AG09309 (cell line): Measurements from ENCODE around the gene ZFYVE27.
"Not testable (repeated sequence)": the region's sequence is repeated elsewhere in the genome, so short reads cannot be mapped to it uniquely, and the experiment has no call there.

Experiments
- DNase-seq: peaks from one replicate; pipeline ENCODE4 v3.0.0-alpha.2; 2010; ENCODE audit warnings: low read depth
- H3K4me3 ChIP-seq: 2 replicates; pipeline ENCODE4 v1.5.1; 2011; ENCODE audit warnings: mild to moderate bottlenecking, low read depth, low read length, moderate library complexity; ENCODE audit not compliant: control insufficient read depth
- CTCF ChIP-seq: IDR thresholded peaks from 2 replicates; pipeline ENCODE4 v1.5.1; 2011; ENCODE audit warnings: mild to moderate bottlenecking, low read depth, low read length, inconsistent platforms; ENCODE audit not compliant: insufficient read depth, control insufficient read depth; ENCODE audit errors: missing control alignments

The ZFYVE27 gene, protein sequence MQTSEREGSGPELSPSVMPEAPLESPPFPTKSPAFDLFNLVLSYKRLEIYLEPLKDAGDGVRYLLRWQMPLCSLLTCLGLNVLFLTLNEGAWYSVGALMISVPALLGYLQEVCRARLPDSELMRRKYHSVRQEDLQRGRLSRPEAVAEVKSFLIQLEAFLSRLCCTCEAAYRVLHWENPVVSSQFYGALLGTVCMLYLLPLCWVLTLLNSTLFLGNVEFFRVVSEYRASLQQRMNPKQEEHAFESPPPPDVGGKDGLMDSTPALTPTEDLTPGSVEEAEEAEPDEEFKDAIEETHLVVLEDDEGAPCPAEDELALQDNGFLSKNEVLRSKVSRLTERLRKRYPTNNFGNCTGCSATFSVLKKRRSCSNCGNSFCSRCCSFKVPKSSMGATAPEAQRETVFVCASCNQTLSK

GRCh38 chr10:97736902-97737769 lies at the start of gene ZFYVE27:
Gene ZFYVE27, plus strand, starts transcription at chr10:97737128. Its CDS starts 1,350 bp downstream, at chr10:97738478.
- peak; percentile 74 for DNase-seq
- H3K4me3 ChIP-seq, result peak within 1 kb of the TSS; percentile 95
- TF ChIP-seq CTCF, result no peak

- H3K4me3 ChIP-seq, result peak overlapping the region; percentile 12; the same call in 1 of the 2 replicates
- peak; percentile 89 for DNase-seq
- no peak for TF ChIP-seq CTCF
These were observed 48.8 kb upstream of the ZFYVE27 start for GRCh38 chr10:97687785-97688781.

- DNase-seq, result peak; percentile 97
- TF ChIP-seq CTCF, result no peak
- no peak overlapping the region for H3K4me3 ChIP-seq
These were observed 47.3 kb upstream of the ZFYVE27 start for GRCh38 chr10:97689559-97690020.

DNA sequence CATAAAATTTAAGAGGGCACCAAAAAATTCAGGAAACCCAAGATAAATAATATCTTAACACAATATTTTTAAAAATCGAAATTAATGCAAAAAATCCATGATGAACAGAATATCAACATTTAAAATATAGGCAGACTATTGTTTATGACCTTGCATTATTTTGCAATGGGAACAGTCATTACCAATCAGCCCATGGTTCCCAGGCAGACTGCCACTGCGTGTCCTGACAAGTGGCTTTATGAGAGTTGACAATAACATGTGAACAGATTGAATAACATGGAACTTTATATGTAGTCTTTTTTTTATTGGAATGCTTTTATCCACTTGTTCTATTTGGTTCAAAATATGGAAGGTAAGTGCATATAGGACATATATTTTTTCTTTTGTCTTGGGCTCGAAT lies 46.8 kb upstream of the ZFYVE27 start:
- no peak for TF ChIP-seq CTCF
- DNase-seq, result no peak
- H3K4me3 ChIP-seq, result no peak overlapping the region

DNA sequence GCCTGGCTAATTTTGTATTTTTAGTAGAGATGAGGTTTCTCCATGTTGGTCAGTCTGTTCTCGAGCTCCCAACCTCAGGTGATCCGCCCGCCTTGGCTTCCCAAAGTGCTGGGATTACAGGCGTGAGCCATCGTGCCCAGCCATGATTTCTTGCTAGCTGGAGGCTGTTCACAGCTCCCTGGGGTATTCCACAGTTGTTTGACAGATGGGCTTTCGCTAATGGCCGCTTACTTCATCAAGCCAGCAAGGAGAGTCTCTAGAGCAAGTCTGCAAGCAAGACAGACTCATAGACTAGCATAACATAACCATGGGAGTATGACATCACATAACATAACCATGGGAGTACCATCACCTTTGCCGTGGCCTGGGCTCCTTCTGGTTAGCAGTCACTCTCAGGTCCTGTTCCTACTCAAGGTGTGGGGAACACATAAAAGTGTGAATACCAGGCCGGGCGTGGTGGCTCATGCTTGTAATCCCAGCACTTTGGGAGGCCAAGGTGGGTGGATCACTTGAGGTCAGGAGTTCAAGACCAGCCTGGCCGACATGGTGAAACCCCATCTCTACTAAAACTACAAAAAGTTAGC lies 38.8 kb upstream of the ZFYVE27 start:
- DNase-seq, H3K4me3 ChIP-seq: not testable (repeated sequence)

DNA sequence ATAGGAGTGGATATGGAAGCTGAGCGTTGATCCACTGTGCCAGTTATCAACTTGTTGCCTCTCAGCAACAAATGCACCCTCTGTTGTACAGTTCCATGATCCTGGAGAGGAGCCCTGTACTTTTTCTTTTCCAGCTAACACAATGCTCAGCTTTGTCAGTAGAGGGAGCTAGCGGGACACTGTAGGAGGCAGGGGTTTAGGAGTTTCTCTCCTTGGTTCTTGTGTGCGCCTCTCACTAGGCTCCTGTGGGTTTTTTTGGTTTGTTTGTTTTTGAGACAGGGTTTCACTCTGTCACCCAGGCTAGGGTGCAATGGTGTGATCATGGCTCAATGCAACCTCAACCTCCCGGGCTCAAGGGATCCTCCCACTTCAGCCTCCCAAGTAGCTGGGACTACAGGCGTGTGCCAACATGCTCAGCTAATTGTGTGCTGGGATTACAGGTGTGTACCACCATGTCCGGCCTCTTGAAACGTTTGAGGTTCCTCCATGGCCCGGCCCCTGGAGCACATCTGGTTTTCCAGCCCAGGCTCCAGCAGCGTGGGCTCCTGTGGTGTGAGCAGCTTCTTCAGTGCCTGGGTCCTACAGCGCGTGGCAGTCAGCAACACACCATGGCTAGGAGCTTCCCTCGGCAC lies 35.4 kb upstream of the ZFYVE27 start:
- no peak overlapping the region for H3K4me3 ChIP-seq
- no peak for DNase-seq
- peak; percentile 97 for TF ChIP-seq CTCF
